Measurements from ENCODE around the gene SLC9A3.
"Not testable (repeated sequence)": the region's sequence is repeated elsewhere in the genome, so short reads cannot be mapped to it uniquely, and the experiment has no call there.

The SLC9A3 gene

DNA sequence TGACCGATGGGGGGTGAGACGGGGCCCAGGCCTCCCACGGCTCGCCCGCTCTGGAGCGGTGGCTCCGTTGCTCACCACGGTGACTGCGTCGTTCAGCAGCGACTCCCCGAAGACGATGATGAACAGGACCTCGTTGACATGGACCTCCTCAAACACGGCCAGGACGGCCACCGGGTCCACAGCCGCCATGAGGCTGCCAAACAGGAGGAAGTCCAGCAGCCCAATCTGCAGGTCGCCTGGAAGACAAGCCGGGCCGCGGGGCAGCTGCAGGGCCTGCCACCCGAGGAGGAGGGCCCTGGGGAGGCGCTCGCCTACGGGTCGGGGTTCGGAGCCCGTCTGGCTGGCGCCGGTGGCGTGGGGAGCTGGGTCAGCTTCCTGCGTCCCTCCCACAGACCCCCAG, 36.0 kb downstream of the SLC9A3 start:
- H3K4me1 ChIP-seq (ENCODE audit: control insufficient read depth in 1 of 2, insufficient read depth in 2 of 2, low read length in 2 of 2) = no peaks in the 10 kb centered on the region
- no peak overlapping the region for H2BK5ac ChIP-seq (ENCODE audit: low read depth, low read length, poor library complexity)
- H3K9ac ChIP-seq (ENCODE audit: low read length) = no peak overlapping the region
- H3K36me3 ChIP-seq (ENCODE audit: control insufficient read depth in 1 of 2, insufficient read depth in 2 of 2, low read length in 2 of 2) = no peaks in the 10 kb centered on the region
- no peak overlapping the region for H4K91ac ChIP-seq (ENCODE audit: low read depth, low read length)
- H3K27ac ChIP-seq (ENCODE audit: low read depth, low read length) = no peak overlapping the region
- no peak overlapping the region for H4K12ac ChIP-seq (ENCODE audit: low read depth, low read length)
- H3K27me3 ChIP-seq (ENCODE audit: insufficient read depth, low read length) = peaks cover 8% of the 10 kb centered on the region
- no peak overlapping the region for H4K8ac ChIP-seq (ENCODE audit: low read depth, low read length)
- H2BK120ac ChIP-seq (ENCODE audit: insufficient read depth, low read length, poor library complexity) = no peak overlapping the region
- H3K23ac ChIP-seq (ENCODE audit: low read length) = no peak overlapping the region
- no peak for DNase-seq
- H3K18ac ChIP-seq (ENCODE audit: low read length) = no peak overlapping the region
- H3K79me1 ChIP-seq (ENCODE audit: low read length) = no peaks in the 10 kb centered on the region
- no CpG with 5 or more reads among the region's 33 CpGs for WGBS (ENCODE audit: extremely low coverage, insufficient coverage, insufficient read length)
- H3K4me3 ChIP-seq (ENCODE audit: low read depth, low read length) = no peak overlapping the region
- no peak overlapping the region for H3K14ac ChIP-seq (ENCODE audit: low read length)
- H3K79me2 ChIP-seq (ENCODE audit: control insufficient read depth, insufficient read depth, low read length, poor library complexity) = no peaks in the 10 kb centered on the region
- no peak overlapping the region for H3K4ac ChIP-seq (ENCODE audit: low read depth, low read length)
- H2AFZ ChIP-seq (ENCODE audit: insufficient read depth, low read length, poor library complexity) = no peak overlapping the region
- H2BK12ac ChIP-seq (ENCODE audit: low read length) = no peak overlapping the region
- no peak overlapping the region for H2AK5ac ChIP-seq (ENCODE audit: low read length)
- no peak overlapping the region for H3K4me2 ChIP-seq (ENCODE audit: low read length)
- no peaks in the 10 kb centered on the region for H3K9me3 ChIP-seq (ENCODE audit: insufficient read depth, low read depth, low read length)

DNA sequence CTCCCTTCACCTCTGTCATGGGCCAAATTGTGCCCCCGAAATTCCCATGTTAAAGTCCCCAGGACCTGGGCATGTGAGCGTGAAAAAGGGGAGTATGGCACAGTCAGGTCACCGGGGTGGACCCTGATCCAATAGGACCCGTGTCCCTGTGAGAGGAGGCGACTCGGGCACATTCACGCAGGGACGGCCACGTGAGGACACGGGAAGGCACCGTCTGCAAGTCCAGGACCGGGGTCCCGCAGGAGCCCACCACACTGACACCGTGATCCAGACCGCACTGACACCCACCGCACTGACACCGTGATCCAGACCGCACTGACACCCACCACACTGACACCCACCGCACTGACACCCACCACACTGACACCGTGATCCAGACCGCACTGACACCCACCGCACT, 37.7 kb downstream of the SLC9A3 start:
- H3K27me3 ChIP-seq (ENCODE audit: insufficient read depth, low read length); H4K12ac ChIP-seq (ENCODE audit: low read depth, low read length); H2AK5ac ChIP-seq (ENCODE audit: low read length); H3K9me3 ChIP-seq (ENCODE audit: insufficient read depth, low read depth, low read length); H3K4me2 ChIP-seq (ENCODE audit: low read length); H3K18ac ChIP-seq (ENCODE audit: low read length); H4K91ac ChIP-seq (ENCODE audit: low read depth, low read length); H3K4ac ChIP-seq (ENCODE audit: low read depth, low read length); H3K23ac ChIP-seq (ENCODE audit: low read length); H3K79me2 ChIP-seq (ENCODE audit: control insufficient read depth, insufficient read depth, low read length, poor library complexity); H3K14ac ChIP-seq (ENCODE audit: low read length); H4K8ac ChIP-seq (ENCODE audit: low read depth, low read length); H3K4me1 ChIP-seq (ENCODE audit: control insufficient read depth in 1 of 2, insufficient read depth in 2 of 2, low read length in 2 of 2); H3K79me1 ChIP-seq (ENCODE audit: low read length); H2BK120ac ChIP-seq (ENCODE audit: insufficient read depth, low read length, poor library complexity); H2BK5ac ChIP-seq (ENCODE audit: low read depth, low read length, poor library complexity); H2BK12ac ChIP-seq (ENCODE audit: low read length); H3K9ac ChIP-seq (ENCODE audit: low read length); H3K27ac ChIP-seq (ENCODE audit: low read depth, low read length); H3K36me3 ChIP-seq (ENCODE audit: control insufficient read depth in 1 of 2, insufficient read depth in 2 of 2, low read length in 2 of 2); H2AFZ ChIP-seq (ENCODE audit: insufficient read depth, low read length, poor library complexity); DNase-seq; H3K4me3 ChIP-seq (ENCODE audit: low read depth, low read length): not testable (repeated sequence)
- WGBS (ENCODE audit: extremely low coverage, insufficient coverage, insufficient read length) = no CpG with 5 or more reads among the region's 22 CpGs

GRCh38 chr5:485946-486491, 38.2 kb downstream of the SLC9A3 start:
- Histone ChIP-seq H3K27me3 (ENCODE audit: insufficient read depth, low read length) (peaks cover 2% of the 10 kb centered on the region), H4K12ac (ENCODE audit: low read depth, low read length) (no peak overlapping the region), H3K27ac (ENCODE audit: low read depth, low read length) (no peak overlapping the region), H3K4me1 (ENCODE audit: control insufficient read depth in 1 of 2, insufficient read depth in 2 of 2, low read length in 2 of 2) (no peaks in the 10 kb centered on the region), H3K9ac (ENCODE audit: low read length) (no peak overlapping the region), H4K91ac (ENCODE audit: low read depth, low read length) (no peak overlapping the region), H3K23ac (ENCODE audit: low read length) (no peak overlapping the region), H3K79me2 (ENCODE audit: control insufficient read depth, insufficient read depth, low read length, poor library complexity) (no peaks in the 10 kb centered on the region), H3K79me1 (ENCODE audit: low read length) (no peaks in the 10 kb centered on the region), H2AFZ (ENCODE audit: insufficient read depth, low read length, poor library complexity) (no peak overlapping the region), H3K4me3 (ENCODE audit: low read depth, low read length) (no peak overlapping the region), H2BK120ac (ENCODE audit: insufficient read depth, low read length, poor library complexity) (no peak overlapping the region), H3K14ac (ENCODE audit: low read length) (no peak overlapping the region), H4K8ac (ENCODE audit: low read depth, low read length) (no peak overlapping the region), H3K36me3 (ENCODE audit: control insufficient read depth in 1 of 2, insufficient read depth in 2 of 2, low read length in 2 of 2) (no peaks in the 10 kb centered on the region), H3K9me3 (ENCODE audit: insufficient read depth, low read depth, low read length) (no peaks in the 10 kb centered on the region), H3K18ac (ENCODE audit: low read length) (no peak overlapping the region), H3K4me2 (ENCODE audit: low read length) (no peak overlapping the region), H2AK5ac (ENCODE audit: low read length) (no peak overlapping the region), H3K4ac (ENCODE audit: low read depth, low read length) (no peak overlapping the region), H2BK5ac (ENCODE audit: low read depth, low read length, poor library complexity) (no peak overlapping the region), H2BK12ac (ENCODE audit: low read length) (no peak overlapping the region)
- no peak for DNase-seq
- no CpG with 5 or more reads among the region's 23 CpGs for WGBS (ENCODE audit: extremely low coverage, insufficient coverage, insufficient read length)

GRCh38 chr5:485113-485945, 38.9 kb downstream of the SLC9A3 start:
- H2BK120ac ChIP-seq (ENCODE audit: insufficient read depth, low read length, poor library complexity) = no peak overlapping the region
- H3K36me3 ChIP-seq (ENCODE audit: control insufficient read depth in 1 of 2, insufficient read depth in 2 of 2, low read length in 2 of 2) = no peaks in the 10 kb centered on the region
- H3K9me3 ChIP-seq (ENCODE audit: insufficient read depth, low read depth, low read length) = no peaks in the 10 kb centered on the region
- no peak overlapping the region for H2AK5ac ChIP-seq (ENCODE audit: low read length)
- H3K4me1 ChIP-seq (ENCODE audit: control insufficient read depth in 1 of 2, insufficient read depth in 2 of 2, low read length in 2 of 2) = no peaks in the 10 kb centered on the region
- no peak overlapping the region for H3K4me3 ChIP-seq (ENCODE audit: low read depth, low read length)
- no peak overlapping the region for H2BK12ac ChIP-seq (ENCODE audit: low read length)
- no peak overlapping the region for H2BK5ac ChIP-seq (ENCODE audit: low read depth, low read length, poor library complexity)
- H4K8ac ChIP-seq (ENCODE audit: low read depth, low read length) = no peak overlapping the region
- no peak overlapping the region for H3K14ac ChIP-seq (ENCODE audit: low read length)
- no peak for DNase-seq
- H4K91ac ChIP-seq (ENCODE audit: low read depth, low read length) = no peak overlapping the region
- no peak overlapping the region for H3K23ac ChIP-seq (ENCODE audit: low read length)
- no peak overlapping the region for H2AFZ ChIP-seq (ENCODE audit: insufficient read depth, low read length, poor library complexity)
- H3K4me2 ChIP-seq (ENCODE audit: low read length) = no peak overlapping the region
- no peak overlapping the region for H3K27ac ChIP-seq (ENCODE audit: low read depth, low read length)
- no peak overlapping the region for H4K12ac ChIP-seq (ENCODE audit: low read depth, low read length)
- no peak overlapping the region for H3K18ac ChIP-seq (ENCODE audit: low read length)
- H3K27me3 ChIP-seq (ENCODE audit: insufficient read depth, low read length) = no peaks in the 10 kb centered on the region
- H3K9ac ChIP-seq (ENCODE audit: low read length) = no peak overlapping the region
- H3K4ac ChIP-seq (ENCODE audit: low read depth, low read length) = no peak overlapping the region
- H3K79me1 ChIP-seq (ENCODE audit: low read length) = no peaks in the 10 kb centered on the region
- no CpG with 5 or more reads among the region's 29 CpGs for WGBS (ENCODE audit: extremely low coverage, insufficient coverage, insufficient read length)
- H3K79me2 ChIP-seq (ENCODE audit: control insufficient read depth, insufficient read depth, low read length, poor library complexity) = no peaks in the 10 kb centered on the region
